ENCODE results near the gene ZNF396. TPM values are rescaled to one million over a fixed set of nuclear protein-coding genes. Genes with fewer than 3 reads are reported as not detected.

ZNF396 gene
- total and polyA plus RNA-seq, 9 donors = 0.83 to 2.9 (median 1.7) TPM

DNA sequence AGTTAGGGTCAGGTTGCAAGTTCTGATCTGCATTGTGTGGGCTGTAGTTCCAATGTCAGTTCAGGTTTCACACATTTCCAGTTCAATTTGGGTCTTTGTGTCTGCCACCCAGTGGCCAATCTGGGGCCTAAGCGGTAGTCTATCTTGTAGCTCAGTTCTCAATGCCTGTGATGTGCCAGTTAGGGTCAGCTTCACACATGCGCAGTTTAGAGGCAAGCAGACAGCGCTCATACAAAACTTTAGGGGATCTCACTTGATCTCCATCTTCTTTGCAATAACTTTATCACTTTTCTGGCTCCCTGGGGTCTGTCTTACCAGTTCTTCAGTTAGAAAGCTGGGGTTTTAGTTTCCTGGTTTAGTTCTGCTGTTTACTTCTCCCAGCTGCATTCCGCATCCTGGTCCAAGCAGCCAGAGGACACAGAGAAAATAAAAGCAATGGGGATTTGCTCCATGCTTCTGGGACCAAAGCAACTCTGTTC, 22.0 kb downstream of the ZNF396 start:
- peak; percentile 31 to 55 (median 42) for DNase-seq
- Histone ChIP-seq H3K27me3 (no peaks in the 10 kb centered on the region), H3K27ac (no peak overlapping the region), H3K4me3 (no peak overlapping the region), H3K4me1 (ENCODE audit: insufficient read depth) (no peaks in the 10 kb centered on the region), H3K9me3 (no peaks in the 10 kb centered on the region), H3K36me3 (no peaks in the 10 kb centered on the region)
- TF ChIP-seq EP300 (IDR thresholded peaks at IDR 0.05) = no peak
- no peak for TF ChIP-seq POLR2A (IDR thresholded peaks at IDR 0.05)
- TF ChIP-seq, protein P1, sequence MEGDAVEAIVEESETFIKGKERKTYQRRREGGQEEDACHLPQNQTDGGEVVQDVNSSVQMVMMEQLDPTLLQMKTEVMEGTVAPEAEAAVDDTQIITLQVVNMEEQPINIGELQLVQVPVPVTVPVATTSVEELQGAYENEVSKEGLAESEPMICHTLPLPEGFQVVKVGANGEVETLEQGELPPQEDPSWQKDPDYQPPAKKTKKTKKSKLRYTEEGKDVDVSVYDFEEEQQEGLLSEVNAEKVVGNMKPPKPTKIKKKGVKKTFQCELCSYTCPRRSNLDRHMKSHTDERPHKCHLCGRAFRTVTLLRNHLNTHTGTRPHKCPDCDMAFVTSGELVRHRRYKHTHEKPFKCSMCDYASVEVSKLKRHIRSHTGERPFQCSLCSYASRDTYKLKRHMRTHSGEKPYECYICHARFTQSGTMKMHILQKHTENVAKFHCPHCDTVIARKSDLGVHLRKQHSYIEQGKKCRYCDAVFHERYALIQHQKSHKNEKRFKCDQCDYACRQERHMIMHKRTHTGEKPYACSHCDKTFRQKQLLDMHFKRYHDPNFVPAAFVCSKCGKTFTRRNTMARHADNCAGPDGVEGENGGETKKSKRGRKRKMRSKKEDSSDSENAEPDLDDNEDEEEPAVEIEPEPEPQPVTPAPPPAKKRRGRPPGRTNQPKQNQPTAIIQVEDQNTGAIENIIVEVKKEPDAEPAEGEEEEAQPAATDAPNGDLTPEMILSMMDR (IDR thresholded peaks at IDR 0.05) = peak in 1 of 3 donors; percentile 41
- intact Hi-C loops (cut with DNase I) = loop anchor here in 1 of 4 donors (10.0 kb wide), 1 partner anchor 350 kb away; no protein-coding TSS in a partner anchor
- WGBS, 3 donors = 18 to 21% (median 21%) methylated on average over 4 of the region's 4 CpGs

DNA sequence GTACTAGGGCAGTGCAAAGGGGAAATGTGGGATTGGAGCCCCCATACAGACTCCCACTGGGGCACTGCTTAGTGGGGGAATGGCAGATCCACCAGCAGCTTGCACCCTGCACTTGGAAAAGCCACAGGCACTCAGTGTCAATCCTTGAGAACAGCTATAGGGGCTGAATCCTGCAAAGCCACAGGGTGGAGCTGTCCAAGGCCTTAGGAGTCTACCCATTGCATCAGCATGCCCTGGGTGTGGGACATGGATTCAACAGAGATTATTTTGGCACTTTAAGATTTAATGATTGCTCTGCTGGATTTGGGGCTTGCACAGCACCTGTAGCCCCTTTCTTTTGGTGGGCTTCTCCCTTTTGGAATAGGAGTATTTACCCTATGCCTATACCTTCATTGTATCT, 24.4 kb downstream of the ZNF396 start:
- intact Hi-C loops (cut with DNase I) = loop anchor here in 1 of 4 donors (10.0 kb wide), 1 partner anchor 348 kb away; no protein-coding TSS in a partner anchor
- Histone ChIP-seq H3K9me3 (no peaks in the 10 kb centered on the region), H3K27me3 (no peaks in the 10 kb centered on the region), H3K4me1 (ENCODE audit: insufficient read depth) (no peaks in the 10 kb centered on the region), H3K36me3 (no peaks in the 10 kb centered on the region), H3K27ac (no peak overlapping the region), H3K4me3 (no peak overlapping the region)
- no peak for DNase-seq
- TF ChIP-seq, protein P1 (IDR thresholded peaks at IDR 0.05) = no peak
- TF ChIP-seq POLR2A (IDR thresholded peaks at IDR 0.05) (no peak), EP300 (IDR thresholded peaks at IDR 0.05) (no peak)

DNA sequence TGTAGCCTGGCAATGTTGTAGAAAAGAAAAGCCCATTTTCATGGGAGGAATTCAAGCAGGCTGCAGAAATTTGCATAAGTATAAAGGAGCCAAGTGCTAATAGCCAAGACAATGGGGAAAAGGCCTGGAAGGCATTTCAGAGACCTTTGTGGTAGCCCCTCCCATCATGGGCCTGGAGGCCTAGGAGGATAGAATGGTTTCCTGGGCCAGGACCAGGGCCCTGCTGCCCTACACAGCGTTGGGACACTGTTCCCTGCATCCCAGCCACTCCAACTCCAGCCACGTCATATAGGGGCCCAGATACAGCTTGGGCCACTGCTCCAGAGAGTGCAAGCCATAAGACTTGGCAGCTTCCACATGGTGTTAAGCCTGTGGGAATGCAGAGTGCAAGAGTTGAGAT, 24.9 kb downstream of the ZNF396 start:
- Histone ChIP-seq H3K27ac (no peak overlapping the region), H3K27me3 (no peaks in the 10 kb centered on the region), H3K36me3 (no peaks in the 10 kb centered on the region), H3K4me3 (no peak overlapping the region), H3K4me1 (ENCODE audit: insufficient read depth) (no peaks in the 10 kb centered on the region), H3K9me3 (no peaks in the 10 kb centered on the region)
- 81 to 90% (median 82%) methylated on average over 2 of the region's 2 CpGs for WGBS, 3 donors
- intact Hi-C loops (cut with DNase I) = loop anchor here in 1 of 4 donors (10.0 kb wide), 1 partner anchor 347 kb away; no protein-coding TSS in a partner anchor
- no peak for DNase-seq
- TF ChIP-seq POLR2A (IDR thresholded peaks at IDR 0.05) (no peak), EP300 (IDR thresholded peaks at IDR 0.05) (no peak)
- TF ChIP-seq, protein P1 (IDR thresholded peaks at IDR 0.05) = no peak

DNA sequence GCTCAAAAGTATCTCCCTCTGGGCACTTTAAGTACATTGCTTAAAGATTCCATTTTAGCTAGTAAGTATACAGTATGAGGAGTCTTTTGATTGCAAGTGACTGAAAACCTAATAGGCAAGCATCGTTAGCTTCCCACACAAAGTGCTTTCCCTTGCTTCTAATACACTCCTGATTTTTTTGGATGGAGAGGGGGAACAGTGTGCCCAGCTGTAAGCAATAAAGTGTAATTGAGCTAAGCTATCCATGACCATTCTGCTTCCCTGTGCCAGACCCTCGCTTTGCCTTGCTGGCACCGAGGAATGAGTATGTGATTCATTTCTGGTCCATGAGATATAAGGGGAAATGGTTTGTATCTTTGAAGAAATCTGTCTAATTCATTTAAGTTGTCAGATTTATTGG, 29.1 kb downstream of the ZNF396 start:
- no peak for DNase-seq
- no peak overlapping the region for H3K4me3 ChIP-seq
- 79 to 88% (median 85%) methylated on average over 3 of the region's 3 CpGs for WGBS, 3 donors
- no peak overlapping the region for H3K27ac ChIP-seq
- H3K4me1 ChIP-seq (ENCODE audit: insufficient read depth) = peaks cover 3% of the 10 kb centered on the region
- intact Hi-C loops (cut with DNase I) = no loop called here
- H3K9me3 ChIP-seq = no peaks in the 10 kb centered on the region
- H3K36me3 ChIP-seq = no peaks in the 10 kb centered on the region
- no peak for TF ChIP-seq POLR2A (IDR thresholded peaks at IDR 0.05)
- no peak for TF ChIP-seq EP300 (IDR thresholded peaks at IDR 0.05)
- TF ChIP-seq, protein P1 (IDR thresholded peaks at IDR 0.05) = no peak
- no peaks in the 10 kb centered on the region for H3K27me3 ChIP-seq
